ENCODE data around the gene FCRLB. TPM values are rescaled to one million over a fixed set of nuclear protein-coding genes. Genes with fewer than 3 reads are reported as not detected.

Gene FCRLB
- total and polyA plus RNA-seq, 4 donors: 0.33 to 2.9 (median 0.57) TPM

DNA sequence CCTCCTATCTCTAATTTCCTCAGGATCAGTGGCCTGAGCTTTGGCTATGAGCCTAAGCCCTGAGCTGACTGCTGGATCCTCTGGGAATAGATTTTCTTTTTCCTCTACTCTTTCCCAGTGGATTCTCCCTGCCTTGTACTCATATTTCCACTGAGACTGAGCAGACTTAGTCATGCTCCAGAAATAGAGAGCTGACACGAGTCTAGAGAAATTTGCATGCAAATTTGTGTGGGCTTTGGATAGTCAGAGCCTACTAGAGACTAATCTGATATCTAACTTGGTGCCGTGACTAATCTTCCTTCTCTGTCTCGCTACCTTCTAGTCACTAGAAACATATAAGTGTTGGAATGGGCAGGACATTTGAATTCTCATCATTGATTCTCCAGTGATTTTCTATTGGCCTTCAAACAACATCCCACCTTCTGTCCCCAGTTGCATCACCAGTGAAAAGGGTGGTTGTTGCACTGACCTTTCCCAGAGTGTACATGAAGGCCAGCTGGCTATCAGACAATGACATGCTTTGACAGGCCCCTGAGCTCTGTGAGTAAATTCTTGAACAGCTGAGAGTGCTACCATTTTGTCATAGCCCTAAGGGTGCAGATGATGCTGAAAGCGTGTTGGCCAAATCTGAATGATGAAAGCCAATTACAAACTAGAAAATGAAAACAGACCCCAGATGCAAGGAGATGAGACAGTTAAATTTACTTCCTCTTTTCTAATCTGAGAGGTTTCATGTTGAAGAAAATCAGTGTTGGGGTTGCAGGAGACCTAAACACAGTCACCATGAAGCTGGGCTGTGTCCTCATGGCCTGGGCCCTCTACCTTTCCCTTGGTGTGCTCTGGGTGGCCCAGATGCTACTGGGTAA lies 14.6 kb upstream of the FCRLB start, which contains the start of gene FCRLA:
Gene FCRLA (plus strand): TSS at position 748 of the 866 bp plus-strand sequence. CDS start 36 bp downstream, at position 784.
- Histone ChIP-seq H3K27me3 (ENCODE audit: control insufficient read depth in 4 of 4, insufficient read depth in 4 of 4, low read length in 3 of 4) (no peaks in the 10 kb centered on the region), H3K9me3 (ENCODE audit: control insufficient read depth in 4 of 4, low read length in 3 of 4) (no peaks in the 10 kb centered on the region)

GRCh38 chr1:161707503-161707902 lies 13.8 kb upstream of the FCRLB start:
- Histone ChIP-seq H3K4me3 (ENCODE audit: low read depth in 1 of 3, low read length in 3 of 3) (no peak overlapping the region), H3K9ac (ENCODE audit: low read depth in 1 of 2, low read length in 2 of 2) (no peak overlapping the region), H3K36me3 (ENCODE audit: control insufficient read depth in 4 of 4, insufficient read depth in 3 of 4, low read depth in 1 of 4, low read length in 3 of 4) (no peaks in the 10 kb centered on the region), H3K4me1 (ENCODE audit: control insufficient read depth in 4 of 4, insufficient read depth in 4 of 4, low read length in 3 of 4) (no peaks in the 10 kb centered on the region), H3K9me3 (ENCODE audit: control insufficient read depth in 4 of 4, low read length in 3 of 4) (no peaks in the 10 kb centered on the region), H3K27ac (ENCODE audit: low read depth in 1 of 2, low read length in 2 of 2) (no peak overlapping the region), H3K27me3 (ENCODE audit: control insufficient read depth in 4 of 4, insufficient read depth in 4 of 4, low read length in 3 of 4) (no peaks in the 10 kb centered on the region)
- no peak for TF ChIP-seq CTCF (IDR thresholded peaks at IDR 0.05; ENCODE audit: low read depth, low read length, missing input control)
- TF ChIP-seq HNF4G (IDR thresholded peaks at IDR 0.05): no peak
- no peak for TF ChIP-seq HNF4A (conservative IDR thresholded peaks at IDR 0.05)
- TF ChIP-seq YY1 (IDR thresholded peaks at IDR 0.05): no peak
- no peak for TF ChIP-seq JUND (IDR thresholded peaks at IDR 0.05)
- TF ChIP-seq NR2F2 (IDR thresholded peaks at IDR 0.05): no peak
- TF ChIP-seq, protein P1, sequence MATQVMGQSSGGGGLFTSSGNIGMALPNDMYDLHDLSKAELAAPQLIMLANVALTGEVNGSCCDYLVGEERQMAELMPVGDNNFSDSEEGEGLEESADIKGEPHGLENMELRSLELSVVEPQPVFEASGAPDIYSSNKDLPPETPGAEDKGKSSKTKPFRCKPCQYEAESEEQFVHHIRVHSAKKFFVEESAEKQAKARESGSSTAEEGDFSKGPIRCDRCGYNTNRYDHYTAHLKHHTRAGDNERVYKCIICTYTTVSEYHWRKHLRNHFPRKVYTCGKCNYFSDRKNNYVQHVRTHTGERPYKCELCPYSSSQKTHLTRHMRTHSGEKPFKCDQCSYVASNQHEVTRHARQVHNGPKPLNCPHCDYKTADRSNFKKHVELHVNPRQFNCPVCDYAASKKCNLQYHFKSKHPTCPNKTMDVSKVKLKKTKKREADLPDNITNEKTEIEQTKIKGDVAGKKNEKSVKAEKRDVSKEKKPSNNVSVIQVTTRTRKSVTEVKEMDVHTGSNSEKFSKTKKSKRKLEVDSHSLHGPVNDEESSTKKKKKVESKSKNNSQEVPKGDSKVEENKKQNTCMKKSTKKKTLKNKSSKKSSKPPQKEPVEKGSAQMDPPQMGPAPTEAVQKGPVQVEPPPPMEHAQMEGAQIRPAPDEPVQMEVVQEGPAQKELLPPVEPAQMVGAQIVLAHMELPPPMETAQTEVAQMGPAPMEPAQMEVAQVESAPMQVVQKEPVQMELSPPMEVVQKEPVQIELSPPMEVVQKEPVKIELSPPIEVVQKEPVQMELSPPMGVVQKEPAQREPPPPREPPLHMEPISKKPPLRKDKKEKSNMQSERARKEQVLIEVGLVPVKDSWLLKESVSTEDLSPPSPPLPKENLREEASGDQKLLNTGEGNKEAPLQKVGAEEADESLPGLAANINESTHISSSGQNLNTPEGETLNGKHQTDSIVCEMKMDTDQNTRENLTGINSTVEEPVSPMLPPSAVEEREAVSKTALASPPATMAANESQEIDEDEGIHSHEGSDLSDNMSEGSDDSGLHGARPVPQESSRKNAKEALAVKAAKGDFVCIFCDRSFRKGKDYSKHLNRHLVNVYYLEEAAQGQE (IDR thresholded peaks at IDR 0.05): no peak
- no peak for TF ChIP-seq TAF1 (conservative IDR thresholded peaks at IDR 0.05)
- TF ChIP-seq FOXA1 (IDR thresholded peaks at IDR 0.05): no peak
- TF ChIP-seq RXRA (IDR thresholded peaks at IDR 0.05): no peak
- no peak for DNase-seq (ENCODE audit: low spot score)
- WGBS: 95% methylated on average over 2 of the region's 2 CpGs

More for the DNA sequence above, 14.6 kb upstream of the FCRLB start, which contains the start of gene FCRLA:
- no peak for DNase-seq (ENCODE audit: low spot score)
- WGBS: 67% methylated on average over 4 of the region's 4 CpGs
- no peak within 1 kb of the TSS for H3K9ac ChIP-seq (ENCODE audit: low read depth in 1 of 2, low read length in 2 of 2)
- TF ChIP-seq CTCF (IDR thresholded peaks at IDR 0.05; ENCODE audit: low read depth, low read length, missing input control) (no peak), RXRA (IDR thresholded peaks at IDR 0.05) (no peak), YY1 (IDR thresholded peaks at IDR 0.05) (no peak), HNF4A (conservative IDR thresholded peaks at IDR 0.05) (no peak)
- H3K4me3 ChIP-seq (ENCODE audit: low read depth in 1 of 3, low read length in 3 of 3): no peak within 1 kb of the TSS
- no peaks in the 10 kb centered on the region for H3K4me1 ChIP-seq (ENCODE audit: control insufficient read depth in 4 of 4, insufficient read depth in 4 of 4, low read length in 3 of 4)
- H3K36me3 ChIP-seq (ENCODE audit: control insufficient read depth in 4 of 4, insufficient read depth in 3 of 4, low read depth in 1 of 4, low read length in 3 of 4): no peaks in the 10 kb centered on the region
- H3K27ac ChIP-seq (ENCODE audit: low read depth in 1 of 2, low read length in 2 of 2): no peak within 1 kb of the TSS
